Neural progenitor cell (in vitro differentiated cells): Measurements from ENCODE around the gene HIKESHI. TPM values are rescaled to one million over a fixed set of nuclear protein-coding genes. Genes with fewer than 3 reads are reported as not detected.
A peak's percentile ranks its signal among the peaks of the same experiment; 100 is the strongest.

ENCODE experiments used
- DNase-seq: peaks from one replicate; pipeline ENCODE4 v3.0.0-alpha.2; 2016; ENCODE audit warnings: low spot score
- H2AFZ ChIP-seq: fragments of 200-600 bp; sonication (generic); replicated peaks from 2 replicates; pipeline ENCODE4 v1.6.1; 2016; ENCODE audit warnings: antibody characterized with exemption
- H3F3A ChIP-seq: fragments of 200-600 bp; sonication (generic); 2 replicates; pipeline ENCODE4 v1.6.1; 2016; ENCODE audit warnings: antibody characterized with exemption, low read depth
- H3K27ac ChIP-seq: fragments of 200-600 bp; sonication (generic); 2 replicates; pipeline ENCODE4 v1.5.1; 2016; ENCODE audit warnings: mild to moderate bottlenecking
- H3K27me3 ChIP-seq: fragments of 200-600 bp; sonication (generic); 2 replicates; pipeline ENCODE4 v1.6.1; 2016; ENCODE audit warnings: mild to moderate bottlenecking, moderate library complexity
- H3K36me3 ChIP-seq: fragments of 200-600 bp; sonication (generic); 2 replicates; pipeline ENCODE4 v1.5.1; 2016
- H3K4me1 ChIP-seq: fragments of 200-600 bp; sonication (generic); 2 replicates; pipeline ENCODE4 v1.6.1; 2016; ENCODE audit warnings: mixed run types
- H3K4me2 ChIP-seq: fragments of 200-600 bp; sonication (generic); 2 replicates; pipeline ENCODE4 v1.6.1; 2016
- H3K4me3 ChIP-seq: fragments of 200-600 bp; sonication (generic); 2 replicates; pipeline ENCODE4 v1.5.1; 2016
- H3K79me2 ChIP-seq: fragments of 200-600 bp; sonication (generic); 2 replicates; pipeline ENCODE4 v1.6.1; 2016; ENCODE audit warnings: low read depth
- H3K9ac ChIP-seq: fragments of 200-600 bp; sonication (generic); 2 replicates; pipeline ENCODE4 v1.6.1; 2016
- H3K9me3 ChIP-seq: fragments of 200-600 bp; sonication (generic); 2 replicates; pipeline ENCODE4 v1.5.1; 2016; ENCODE audit warnings: low read depth
- H4K20me1 ChIP-seq: fragments of 200-600 bp; sonication (generic); 2 replicates; pipeline ENCODE4 v1.6.1; 2016; ENCODE audit warnings: low read depth
- H3K27ac Mint-ChIP-seq: 3 replicates; pipeline ENCODE4 v1.8.0; 2021; ENCODE audit warnings: mixed read lengths
- H3K27me3 Mint-ChIP-seq: 2 replicates; pipeline ENCODE4 v1.8.0; 2022; ENCODE audit warnings: low read depth, mild to moderate bottlenecking, inconsistent platforms, moderate library complexity, mixed read lengths; ENCODE audit not compliant: insufficient read depth
- H3K36me3 Mint-ChIP-seq: 3 replicates; pipeline ENCODE4 v1.8.0; 2021; ENCODE audit warnings: mixed read lengths
- H3K4me1 Mint-ChIP-seq: 3 replicates; pipeline ENCODE4 v1.8.0; 2021; ENCODE audit warnings: mixed read lengths
- H3K4me3 Mint-ChIP-seq: 3 replicates; pipeline ENCODE4 v1.8.0; 2021; ENCODE audit warnings: mild to moderate bottlenecking, moderate library complexity, mixed read lengths
- H3K9me3 Mint-ChIP-seq: 3 replicates; pipeline ENCODE4 v1.8.0; 2020; ENCODE audit warnings: mixed read lengths
- CTCF ChIP-seq: fragments of 200-600 bp; sonication (generic); IDR thresholded peaks from 2 replicates; pipeline ENCODE4 v1.5.1; 2017; ENCODE audit warnings: antibody characterized with exemption, mild to moderate bottlenecking
- EZH2 ChIP-seq: fragments of 200-600 bp; sonication (generic); IDR thresholded peaks from 2 replicates; pipeline ENCODE4 v1.6.1; 2017; ENCODE audit warnings: antibody characterized with exemption, mild to moderate bottlenecking, moderate library complexity
- EZH2phosphoT487 ChIP-seq: fragments of 200-600 bp; sonication (generic); IDR thresholded peaks from 2 replicates; pipeline ENCODE4 v1.6.1; 2017; ENCODE audit warnings: antibody characterized with exemption
- total RNA-seq: library from RNA; depleted of rRNA; stranded (reverse); fragments of >200 nt; gene quantifications from 2 replicates; pipeline ENCODE4 v1.2.3, GENCODE V29; 2015; ENCODE audit warnings: low replicate concordance

HIKESHI gene
- total RNA-seq = 86.6 and 87.2 TPM in 2 replicates

GRCh38 chr11:86302092-86302793 is at the start of gene HIKESHI:
Gene HIKESHI (plus strand): TSS chr11:86302240. CDS start chr11:86302449, 209 bp downstream.
- Histone ChIP-seq H3K4me3 (peak within 1 kb of the TSS; percentile 82), H3F3A (peaks cover 11% of the 10 kb centered on the region), H2AFZ (peak within 1 kb of the TSS; percentile 98), H4K20me1 (no peaks in the 10 kb centered on the region), H3K9me3 (no peaks in the 10 kb centered on the region), H3K27ac (no peak within 1 kb of the TSS), H3K4me2 (peak within 1 kb of the TSS; percentile 88), H3K9ac (peak within 1 kb of the TSS; percentile 76), H3K27me3 (peaks cover 12% of the 10 kb centered on the region), H3K36me3 (peaks cover 4% of the 10 kb centered on the region), H3K79me2 (peaks cover 46% of the 10 kb centered on the region), H3K4me1 (peaks cover 5% of the 10 kb centered on the region)
- H3K4me3 Mint-ChIP-seq = peak within 1 kb of the TSS; percentile 100
- TF ChIP-seq EZH2 (peak; percentile 56), EZH2phosphoT487 (no peak)
- peaks cover 11% of the 10 kb centered on the region for H3K36me3 Mint-ChIP-seq
- H3K9me3 Mint-ChIP-seq = no peaks in the 10 kb centered on the region
- peak within 1 kb of the TSS; percentile 94 for H3K27ac Mint-ChIP-seq
- H3K27me3 Mint-ChIP-seq = no peaks in the 10 kb centered on the region
- DNase-seq = peak; percentile 96
- peaks cover 15% of the 10 kb centered on the region for H3K4me1 Mint-ChIP-seq

- Histone ChIP-seq H2AFZ (no peak overlapping the region), H3K9ac (no peak overlapping the region), H3K27ac (no peak overlapping the region), H3K9me3 (no peaks in the 10 kb centered on the region), H3K36me3 (peaks cover 3% of the 10 kb centered on the region), H3F3A (no peaks in the 10 kb centered on the region), H3K4me2 (no peak overlapping the region), H4K20me1 (peaks cover 7% of the 10 kb centered on the region), H3K79me2 (peaks cover 58% of the 10 kb centered on the region), H3K27me3 (no peaks in the 10 kb centered on the region), H3K4me1 (no peaks in the 10 kb centered on the region), H3K4me3 (no peak overlapping the region)
- Mint-ChIP-seq H3K27ac (no peak overlapping the region), H3K27me3 (peaks cover 3% of the 10 kb centered on the region), H3K36me3 (peaks cover 12% of the 10 kb centered on the region), H3K4me3 (no peak overlapping the region), H3K4me1 (no peaks in the 10 kb centered on the region), H3K9me3 (no peaks in the 10 kb centered on the region)
- no peak for DNase-seq
- no peak for TF ChIP-seq EZH2phosphoT487
- TF ChIP-seq EZH2 = no peak
- TF ChIP-seq CTCF = no peak
Observed at GRCh38 chr11:86255896-86256295, 46.1 kb upstream of the HIKESHI start.

GRCh38 chr11:86256608-86257007 is 45.4 kb upstream of the HIKESHI start:
- Histone ChIP-seq H3K4me3 (no peak overlapping the region), H3K27me3 (no peaks in the 10 kb centered on the region), H3K79me2 (peaks cover 51% of the 10 kb centered on the region), H3K9ac (no peak overlapping the region), H3K4me2 (no peak overlapping the region), H3K27ac (no peak overlapping the region), H3F3A (no peaks in the 10 kb centered on the region), H3K9me3 (no peaks in the 10 kb centered on the region), H4K20me1 (peaks cover 7% of the 10 kb centered on the region), H2AFZ (no peak overlapping the region), H3K4me1 (no peaks in the 10 kb centered on the region), H3K36me3 (peaks cover 2% of the 10 kb centered on the region)
- Mint-ChIP-seq H3K4me1 (no peaks in the 10 kb centered on the region), H3K4me3 (no peak overlapping the region), H3K36me3 (peaks cover 14% of the 10 kb centered on the region), H3K27ac (no peak overlapping the region), H3K27me3 (peaks cover 3% of the 10 kb centered on the region), H3K9me3 (no peaks in the 10 kb centered on the region)
- no peak for DNase-seq
- TF ChIP-seq CTCF (no peak), EZH2phosphoT487 (no peak), EZH2 (no peak)

GRCh38 chr11:86257446-86257845 is 44.6 kb upstream of the HIKESHI start:
- Mint-ChIP-seq H3K27me3 (peaks cover 3% of the 10 kb centered on the region), H3K36me3 (peaks cover 11% of the 10 kb centered on the region), H3K4me3 (no peak overlapping the region), H3K9me3 (no peaks in the 10 kb centered on the region), H3K27ac (no peak overlapping the region), H3K4me1 (no peaks in the 10 kb centered on the region)
- Histone ChIP-seq H3K4me3 (no peak overlapping the region), H2AFZ (no peak overlapping the region), H3F3A (no peaks in the 10 kb centered on the region), H3K4me1 (no peaks in the 10 kb centered on the region), H3K9ac (no peak overlapping the region), H3K27ac (no peak overlapping the region), H3K36me3 (no peaks in the 10 kb centered on the region), H4K20me1 (peaks cover 4% of the 10 kb centered on the region), H3K79me2 (peaks cover 43% of the 10 kb centered on the region), H3K9me3 (no peaks in the 10 kb centered on the region), H3K4me2 (no peak overlapping the region), H3K27me3 (no peaks in the 10 kb centered on the region)
- TF ChIP-seq EZH2 (no peak), CTCF (no peak), EZH2phosphoT487 (no peak)
- no peak for DNase-seq
